Ishikawa (cell line): Measurements from ENCODE around the gene MALL.

ENCODE experiments used
- CEBPB ChIP-seq: IDR thresholded peaks from 2 replicates; pipeline ENCODE4 v1.6.1; 2012
- CREB1 ChIP-seq: IDR thresholded peaks from 2 replicates; pipeline ENCODE4 v1.6.1; 2012; ENCODE audit warnings: low read depth
- EGR1 ChIP-seq: IDR thresholded peaks from 2 replicates; pipeline ENCODE4 v1.6.1; 2012
- EP300 ChIP-seq: IDR thresholded peaks from 2 replicates; pipeline ENCODE4 v1.6.1; 2012; ENCODE audit warnings: borderline replicate concordance
- FOXM1 ChIP-seq: IDR thresholded peaks from 2 replicates; pipeline ENCODE4 v1.6.1; 2012; ENCODE audit warnings: low read depth, borderline replicate concordance
- MAX ChIP-seq: IDR thresholded peaks from 2 replicates; pipeline ENCODE4 v1.6.1; 2012
- NFIC ChIP-seq: IDR thresholded peaks from 2 replicates; pipeline ENCODE4 v1.6.1; 2012
- RAD21 ChIP-seq: IDR thresholded peaks from 2 replicates; pipeline ENCODE4 v1.6.1; 2012; ENCODE audit warnings: low read depth
- REST ChIP-seq: IDR thresholded peaks from 2 replicates; pipeline ENCODE4 v1.6.1; 2012; ENCODE audit warnings: low read depth, mild to moderate bottlenecking
- TAF1 ChIP-seq: IDR thresholded peaks from 2 replicates; pipeline ENCODE4 v1.6.1; 2012; ENCODE audit warnings: low read depth, mild to moderate bottlenecking
- TCF12 ChIP-seq: IDR thresholded peaks from 2 replicates; pipeline ENCODE4 v1.6.1; 2012; ENCODE audit warnings: low read depth
- TEAD4 ChIP-seq: IDR thresholded peaks from 2 replicates; pipeline ENCODE4 v1.6.1; 2012
- USF1 ChIP-seq: IDR thresholded peaks from 2 replicates; pipeline ENCODE4 v1.6.1; 2012
- YY1 ChIP-seq: IDR thresholded peaks from 2 replicates; pipeline ENCODE4 v1.6.1; 2012; ENCODE audit warnings: low read depth

- no peak for TF ChIP-seq FOXM1
- TF ChIP-seq EGR1: no peak
- TF ChIP-seq TEAD4: no peak
- no peak for TF ChIP-seq RAD21
- no peak for TF ChIP-seq MAX
- no peak for TF ChIP-seq TAF1
- TF ChIP-seq REST: no peak
- TF ChIP-seq EP300: no peak
- TF ChIP-seq USF1: no peak
- no peak for TF ChIP-seq CEBPB
- TF ChIP-seq YY1: no peak
- no peak for TF ChIP-seq TCF12
- no peak for TF ChIP-seq CREB1
- no peak for TF ChIP-seq NFIC
These were observed 779 bp downstream of the MALL start for GRCh38 chr2:110114831-110115255.
